ENCODE measurements around the gene CALCR.
"Not testable (repeated sequence)": the region's sequence is repeated elsewhere in the genome, so short reads cannot be mapped to it uniquely, and the experiment has no call there.

DNA sequence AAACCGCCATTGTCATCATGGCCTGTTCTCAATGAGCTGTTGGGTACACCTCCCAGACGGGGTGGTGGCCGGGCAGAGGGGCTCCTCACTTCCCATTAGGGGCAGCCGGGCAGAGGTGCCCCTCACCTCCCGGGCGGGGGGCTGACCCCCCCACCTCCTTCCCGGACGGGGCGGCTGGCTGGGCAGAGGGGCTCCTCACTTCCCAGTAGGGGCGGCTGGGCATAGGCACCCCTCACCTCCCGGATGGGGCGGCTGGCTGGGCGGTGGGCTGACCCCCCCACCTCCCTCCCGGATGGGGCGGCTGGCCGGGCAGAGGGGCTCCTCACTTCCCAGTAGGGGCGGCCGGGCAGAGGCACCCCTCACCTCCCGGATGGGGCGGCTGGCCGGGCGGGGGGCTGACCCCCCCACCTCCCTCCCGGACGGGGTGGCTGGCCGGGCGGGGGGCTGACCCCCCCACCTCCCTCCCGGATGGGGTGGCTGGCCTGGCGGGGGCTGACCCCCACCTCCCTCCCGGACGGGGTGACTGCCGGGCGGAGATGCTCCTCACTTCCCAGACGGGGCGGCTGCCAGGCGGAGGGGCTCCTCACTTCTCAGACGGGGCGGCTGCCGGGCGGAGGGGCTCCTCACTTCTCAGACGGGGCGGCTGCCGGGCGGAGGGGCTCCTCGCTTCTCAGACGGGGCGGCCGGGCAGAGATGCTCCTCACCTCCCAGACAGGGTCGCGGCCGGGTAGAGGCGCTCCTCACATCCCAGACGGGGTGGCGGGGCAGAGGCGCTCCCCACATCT is 11.4 kb upstream of the CALCR start:
- not testable (repeated sequence) for TF ChIP-seq EZH2 (IDR thresholded peaks at IDR 0.05); POLR2AphosphoS5 (IDR thresholded peaks at IDR 0.05; ENCODE audit: borderline replicate concordance, low read depth, low read length); FOXP2 (optimal IDR thresholded peaks at IDR 0.05; ENCODE audit: control extremely low read depth, extremely low read length, insufficient read depth)

Measured in SK-N-MC (cell line).